GM13977 (cell line): Measurements from ENCODE around the gene RAB38.

ENCODE experiments used
- DNase-seq: peaks from one replicate; pipeline ENCODE4 v3.0.0; 2012; ENCODE audit warnings: low spot score
- CTCF ChIP-seq: IDR thresholded peaks from 2 replicates; pipeline ENCODE4 v1.5.1; 2012; ENCODE audit warnings: mild to moderate bottlenecking, control low read depth; ENCODE audit not compliant: insufficient read depth; ENCODE audit errors: extremely low read depth, missing control alignments
- in situ Hi-C: fragments of 300-500 bp; cut with MboI; formaldehyde crosslinking; loops from one replicate; pipeline ENCODE4 v1.12.0; 2022; ENCODE audit warnings: low sequenced_read_pairs, low pct_unique_long_range_greater_than_20kb, mixed read lengths, inconsistent platforms; ENCODE audit not compliant: unreplicated experiment

The RAB38 gene

GRCh38 chr11:88164806-88165585 lies 10.2 kb downstream of the RAB38 start:
- peak; percentile 10 for TF ChIP-seq CTCF
- in situ Hi-C loops = no loop called here
- no peak for DNase-seq

GRCh38 chr11:88164320-88164719 lies 10.9 kb downstream of the RAB38 start:
- no peak for TF ChIP-seq CTCF
- DNase-seq = no peak
- in situ Hi-C loops = no loop called here

- no peak for TF ChIP-seq CTCF
- DNase-seq = no peak
- in situ Hi-C loops = no loop called here
Measured at GRCh38 chr11:88158081-88158480, 17.2 kb downstream of the RAB38 start.

GRCh38 chr11:88157370-88157769 lies 17.9 kb downstream of the RAB38 start:
- in situ Hi-C loops = no loop called here
- no peak for DNase-seq
- no peak for TF ChIP-seq CTCF

GRCh38 chr11:88152381-88152780 lies 22.9 kb downstream of the RAB38 start:
- no peak for DNase-seq
- TF ChIP-seq CTCF = no peak
- in situ Hi-C loops = no loop called here

GRCh38 chr11:88151709-88152265 lies 23.5 kb downstream of the RAB38 start:
- no peak for DNase-seq
- in situ Hi-C loops = no loop called here
- no peak for TF ChIP-seq CTCF

- no peak for TF ChIP-seq CTCF
- in situ Hi-C loops = no loop called here
- DNase-seq = no peak
Measured at GRCh38 chr11:88146106-88146505, 29.1 kb downstream of the RAB38 start.
